Mammary epithelial cell (primary cell): ENCODE measurements around the gene CD200R1L.

Experiments used
- CTCF ChIP-seq, 2 donors: IDR thresholded peaks in 1 of 2; conservative IDR thresholded peaks in 1 of 2; 2 replicates each; pipeline ENCODE4 v1.5.1; 2011 to 2012; ENCODE audit warnings: inconsistent platforms in 2 of 2, low read length in 2 of 2, mild to moderate bottlenecking in 2 of 2, control low read depth in 1 of 2, low read depth in 1 of 2; ENCODE audit not compliant: insufficient read depth in 1 of 2; ENCODE audit errors: extremely low read depth in 1 of 2
- EZH2 ChIP-seq: IDR thresholded peaks from 2 replicates; pipeline ENCODE4 v1.6.1; 2012; ENCODE audit warnings: low read length, inconsistent platforms, borderline replicate concordance

DNA sequence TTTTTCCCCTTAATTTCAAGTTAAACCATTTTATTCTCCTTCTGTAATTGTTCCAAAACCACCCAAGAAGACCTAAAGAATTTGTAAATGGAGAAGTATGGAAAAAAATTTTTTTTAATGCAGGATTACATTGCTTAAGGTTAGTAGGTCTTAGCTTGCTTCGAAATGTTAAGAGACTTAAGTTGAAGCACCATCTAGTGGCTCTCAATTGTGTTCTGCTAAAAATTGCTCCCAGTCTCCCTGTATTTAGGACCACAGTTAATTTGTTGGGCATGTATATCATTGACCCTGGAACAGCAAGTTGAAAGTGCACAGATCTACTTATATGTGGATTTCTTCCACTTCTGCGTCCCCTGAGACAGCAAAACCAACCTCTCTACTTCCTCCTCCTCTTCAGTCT lies 32.4 kb downstream of the CD200R1L start:
- TF ChIP-seq CTCF (conservative IDR thresholded peaks at IDR 0.05 in 1 of 2, IDR thresholded peaks at IDR 0.05 in 1 of 2; ENCODE audit: extremely low read depth in 1 of 2, insufficient read depth in 1 of 2, low read depth in 1 of 2, low read length in 2 of 2) (peak; percentile 38 to 66), EZH2 (no peak)
